Testis (tissue), 3 donors: ENCODE measurements around the gene FAM221B. TPM values are rescaled to one million over a fixed set of nuclear protein-coding genes. Genes with fewer than 3 reads are reported as not detected.

Source experiments
- DNase-seq: peaks from one replicate; pipeline ENCODE4 v3.0.0-alpha.2; 2019
- H3K27ac ChIP-seq, 2 donors: fragments of 200-600 bp; sonication (generic); one replicate each; pipeline ENCODE4 v1.5.1; 2019
- H3K27me3 ChIP-seq: fragments of 200-600 bp; sonication (generic); one replicate; pipeline ENCODE4 v1.5.1; 2019
- H3K36me3 ChIP-seq: fragments of 200-600 bp; sonication (generic); one replicate; pipeline ENCODE4 v1.5.1; 2017; ENCODE audit warnings: low read depth; ENCODE audit errors: missing control alignments
- H3K4me1 ChIP-seq: fragments of 200-600 bp; sonication (generic); one replicate; pipeline ENCODE4 v1.5.1; 2019
- H3K4me3 ChIP-seq, 2 donors: fragments of 200-600 bp; sonication (generic); one replicate each; pipeline ENCODE4 v1.5.1; 2017 to 2019
- H3K9me3 ChIP-seq: fragments of 200-600 bp; sonication (generic); one replicate; pipeline ENCODE4 v1.5.1; 2017
- POLR2A ChIP-seq: fragments of 450-650 bp; IDR thresholded peaks from one replicate; pipeline ENCODE4 v1.6.1; 2017; ENCODE audit warnings: antibody characterized with exemption, mild to moderate bottlenecking, moderate library complexity
- WGBS, 2 donors: methylation state at CpG; one replicate each; pipeline ENCODE4 v1.1.5; 2018; 5-methylcytosine and 5-hydroxymethylcytosine counted together
- intact Hi-C: fragments of 100-400 bp; cut with DNase I; formaldehyde crosslinking; loops from one replicate; pipeline ENCODE4 v1.15.1; 2023; ENCODE audit warnings: low total_unique reads
- polyA plus RNA-seq: library from polyadenylated mRNA; stranded (reverse); fragments of 350-450 nt; fragmentation: Illumina TruSeq; extraction: RNeasy Lipid Tissue Mini Kit (QIAGEN cat#74804); gene quantifications from one replicate; pipeline ENCODE4 v1.2.3, GENCODE V29; 2014; ENCODE audit warnings: low read depth, low replicate concordance; ENCODE audit not compliant: insufficient read depth
- total RNA-seq, 2 donors: library from RNA; depleted of rRNA; stranded (reverse); fragments of >200 nt; gene quantifications; one replicate each; pipeline ENCODE4 v1.2.3, GENCODE V29; 2016
- TF ChIP-seq, protein P1 (sequence below), 3 experiments: fragments of 450-650 bp in 2 of 3; fragments of 200-600 bp in 1 of 3; sonication (generic) in 1 of 3; IDR thresholded peaks; one replicate each; pipeline ENCODE4 v1.5.1; 2016 to 2019; ENCODE audit warnings: antibody characterized with exemption in 3 of 3, mild to moderate bottlenecking in 2 of 3, moderate library complexity in 1 of 3

FAM221B gene
- total and polyA plus RNA-seq, 3 donors from 2014 or later: 4.2 to 17.1 (median 7.2) TPM

DNA sequence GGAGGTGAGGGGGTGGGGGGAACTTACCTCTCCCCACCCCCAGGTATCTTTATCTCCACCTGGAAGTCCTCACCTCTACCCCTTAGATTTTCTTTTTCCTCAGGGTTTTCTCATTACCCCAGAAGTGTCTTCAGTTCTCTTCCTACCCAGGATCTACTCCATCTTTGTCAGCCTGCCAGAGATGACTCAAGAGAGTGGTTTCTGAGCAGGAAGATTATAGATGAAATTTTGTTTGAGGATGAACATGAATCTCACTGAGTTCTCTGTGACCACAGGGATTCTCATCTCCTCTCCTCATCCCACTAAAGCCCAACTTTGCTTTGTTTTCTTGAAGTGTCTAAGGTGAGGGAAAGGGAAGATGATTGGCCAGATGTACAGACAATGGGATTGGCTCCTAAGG lies 8.5 kb downstream of the FAM221B start:
- intact Hi-C loops: no loop called here
- no peak for DNase-seq
- Histone ChIP-seq H3K4me3 (no peak overlapping the region), H3K9me3 (no peaks in the 10 kb centered on the region), H3K27ac (no peak overlapping the region), H3K27me3 (no peaks in the 10 kb centered on the region), H3K4me1 (no peaks in the 10 kb centered on the region), H3K36me3 (no peaks in the 10 kb centered on the region)
- TF ChIP-seq, protein P1, sequence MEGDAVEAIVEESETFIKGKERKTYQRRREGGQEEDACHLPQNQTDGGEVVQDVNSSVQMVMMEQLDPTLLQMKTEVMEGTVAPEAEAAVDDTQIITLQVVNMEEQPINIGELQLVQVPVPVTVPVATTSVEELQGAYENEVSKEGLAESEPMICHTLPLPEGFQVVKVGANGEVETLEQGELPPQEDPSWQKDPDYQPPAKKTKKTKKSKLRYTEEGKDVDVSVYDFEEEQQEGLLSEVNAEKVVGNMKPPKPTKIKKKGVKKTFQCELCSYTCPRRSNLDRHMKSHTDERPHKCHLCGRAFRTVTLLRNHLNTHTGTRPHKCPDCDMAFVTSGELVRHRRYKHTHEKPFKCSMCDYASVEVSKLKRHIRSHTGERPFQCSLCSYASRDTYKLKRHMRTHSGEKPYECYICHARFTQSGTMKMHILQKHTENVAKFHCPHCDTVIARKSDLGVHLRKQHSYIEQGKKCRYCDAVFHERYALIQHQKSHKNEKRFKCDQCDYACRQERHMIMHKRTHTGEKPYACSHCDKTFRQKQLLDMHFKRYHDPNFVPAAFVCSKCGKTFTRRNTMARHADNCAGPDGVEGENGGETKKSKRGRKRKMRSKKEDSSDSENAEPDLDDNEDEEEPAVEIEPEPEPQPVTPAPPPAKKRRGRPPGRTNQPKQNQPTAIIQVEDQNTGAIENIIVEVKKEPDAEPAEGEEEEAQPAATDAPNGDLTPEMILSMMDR (IDR thresholded peaks at IDR 0.05): no peak
- no peak for TF ChIP-seq POLR2A

DNA sequence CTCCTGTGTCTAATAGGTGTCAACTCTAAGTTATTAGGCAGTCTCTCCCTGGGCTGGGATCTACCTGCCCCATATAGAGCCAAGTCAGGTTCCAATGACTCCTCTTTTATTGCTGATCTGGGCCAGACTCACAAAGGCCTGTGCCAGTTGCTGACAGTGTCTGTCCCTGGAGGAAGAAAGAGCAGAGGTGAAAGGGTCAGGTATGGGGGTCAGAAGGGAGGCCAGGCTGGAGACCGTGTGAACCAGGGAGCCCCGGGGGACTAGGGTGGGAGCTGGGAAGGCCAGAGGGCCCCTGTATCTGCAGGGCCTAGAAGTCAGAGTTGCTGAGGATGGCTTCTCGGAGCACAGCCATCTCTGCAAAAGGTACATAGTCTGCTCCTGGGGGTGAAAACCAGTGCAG lies 10.2 kb downstream of the FAM221B start:
- intact Hi-C loops: loop anchor here (10.0 kb wide), 1 partner anchor 84 kb away; the partner anchor contains the start of genes CREB3 and TLN1
- Histone ChIP-seq H3K4me3 (no peak overlapping the region), H3K27me3 (no peaks in the 10 kb centered on the region), H3K4me1 (peaks cover 9% of the 10 kb centered on the region), H3K9me3 (no peaks in the 10 kb centered on the region), H3K36me3 (no peaks in the 10 kb centered on the region), H3K27ac (no peak overlapping the region)
- TF ChIP-seq, protein P1 (IDR thresholded peaks at IDR 0.05): no peak
- TF ChIP-seq POLR2A: no peak
- WGBS, 2 donors: 80 to 82% methylated on average over 3 of the region's 3 CpGs
- DNase-seq: no peak

DNA sequence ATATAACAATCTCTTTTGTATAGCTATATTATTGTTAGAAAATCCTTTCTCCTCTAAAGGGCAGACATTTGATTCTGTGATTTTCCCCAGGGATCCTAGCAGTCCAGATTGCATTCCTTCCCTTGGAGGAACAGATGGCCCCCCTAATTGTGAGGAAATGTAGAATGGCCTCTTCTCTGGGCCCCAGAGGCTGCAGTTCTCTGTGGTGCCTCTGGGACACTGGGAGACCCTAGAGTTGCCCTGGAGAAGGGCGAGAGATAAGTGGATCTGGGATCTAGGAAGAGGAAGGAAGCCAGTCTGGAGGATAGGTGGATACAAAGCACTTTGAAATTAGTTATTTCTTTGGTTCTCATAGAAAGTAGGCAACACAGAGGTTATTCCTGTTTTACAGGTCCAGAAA lies 11.8 kb downstream of the FAM221B start:
- intact Hi-C loops: loop anchor here (10.0 kb wide), 1 partner anchor 82 kb away; the partner anchor contains the start of genes CREB3 and TLN1

DNA sequence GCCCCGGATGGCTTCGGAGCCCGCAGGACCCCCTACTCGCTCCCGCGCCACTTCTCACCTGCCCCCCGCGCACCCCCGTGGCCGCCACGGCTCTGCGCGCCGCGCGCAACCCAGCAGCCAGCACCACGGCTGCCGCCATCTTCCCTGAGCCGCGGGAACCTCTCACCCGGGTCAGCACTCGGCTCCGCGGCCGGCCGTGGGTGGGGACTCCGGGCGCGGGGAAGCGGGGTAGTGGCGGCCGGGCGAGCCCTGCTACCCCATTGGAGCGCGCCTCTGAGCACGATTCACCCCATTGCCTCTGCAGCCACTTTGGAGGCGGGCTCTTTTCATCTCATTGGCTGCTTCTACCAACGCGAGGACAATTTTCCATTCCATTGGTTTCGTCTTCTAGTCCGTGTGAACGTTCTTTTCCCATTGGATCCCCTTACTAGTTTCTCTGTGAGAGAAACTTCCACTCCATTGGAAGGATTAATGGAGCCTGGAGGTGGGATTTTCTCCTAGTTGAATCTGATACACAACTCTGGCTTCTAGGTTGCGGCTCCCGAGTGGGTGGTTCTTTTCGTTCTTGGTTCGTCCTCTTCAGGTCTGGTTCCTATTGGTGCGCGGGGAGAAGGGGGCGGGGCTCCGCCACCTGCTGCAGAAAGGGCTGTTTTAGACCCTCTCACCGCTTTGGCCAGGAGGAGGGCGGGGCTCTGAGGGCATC lies 13.5 kb downstream of the FAM221B start, which contains the start of gene HINT2:
Gene HINT2 (minus strand): TSS at position 202 of the 703 bp plus-strand sequence. CDS start 63 bp downstream, at position 139.
- 0 to 1% methylated on average over 19 to 46 of the region's 52 CpGs for WGBS, 2 donors
- peak; percentile 99 for DNase-seq
- peak; percentile 54 for TF ChIP-seq POLR2A
- TF ChIP-seq, protein P1 (IDR thresholded peaks at IDR 0.05): peak in 1 of 3 experiments; percentile 1
- Histone ChIP-seq H3K27me3 (no peaks in the 10 kb centered on the region), H3K36me3 (no peaks in the 10 kb centered on the region), H3K4me1 (peaks cover 26% of the 10 kb centered on the region), H3K9me3 (no peaks in the 10 kb centered on the region), H3K4me3 (peak within 1 kb of the TSS; percentile 83 to 90), H3K27ac (peak within 1 kb of the TSS; percentile 90 to 98)
- intact Hi-C loops: loop anchor here (10.0 kb wide), 1 partner anchor 80 kb away; the partner anchor contains the start of genes CREB3 and TLN1

More for the DNA sequence above, 11.8 kb downstream of the FAM221B start:
- no peak for TF ChIP-seq POLR2A
- TF ChIP-seq, protein P1 (IDR thresholded peaks at IDR 0.05): no peak
- Histone ChIP-seq H3K27ac (no peak overlapping the region), H3K9me3 (no peaks in the 10 kb centered on the region), H3K36me3 (no peaks in the 10 kb centered on the region), H3K4me3 (no peak overlapping the region), H3K27me3 (no peaks in the 10 kb centered on the region), H3K4me1 (peaks cover 20% of the 10 kb centered on the region)
- DNase-seq: no peak
- 50 to 72% methylated on average over 1 of the region's 1 CpG for WGBS, 2 donors
